Neuronal stem cell (in vitro differentiated cells): ENCODE data around the gene WDR49.
"Not testable (repeated sequence)": the region's sequence is repeated elsewhere in the genome, so short reads cannot be mapped to it uniquely, and the experiment has no call there.

Experiments
- DNase-seq: peaks from one replicate; pipeline ENCODE4 v3.0.0-alpha.2; 2013; ENCODE audit warnings: low spot score
- H2AFZ ChIP-seq: one replicate; pipeline ENCODE4 v1.6.1; 2013; ENCODE audit warnings: mild to moderate bottlenecking, low read length, inconsistent platforms
- H2AK5ac ChIP-seq: 2 replicates; pipeline ENCODE4 v1.6.1; 2013; ENCODE audit warnings: low read depth, mild to moderate bottlenecking, inconsistent platforms, low read length, moderate library complexity, mixed read lengths
- H2BK120ac ChIP-seq: 2 replicates; pipeline ENCODE4 v1.6.1; 2013; ENCODE audit warnings: low read depth, mild to moderate bottlenecking, inconsistent platforms, low read length, moderate library complexity, mixed read lengths
- H2BK12ac ChIP-seq: one replicate; pipeline ENCODE4 v1.6.1; 2013; ENCODE audit warnings: low read length, inconsistent platforms
- H2BK15ac ChIP-seq: 2 replicates; pipeline ENCODE4 v1.6.1; 2013; ENCODE audit warnings: mild to moderate bottlenecking, low read length, inconsistent platforms, mixed read lengths
- H2BK5ac ChIP-seq: one replicate; pipeline ENCODE4 v1.6.1; 2013; ENCODE audit warnings: inconsistent platforms, mild to moderate bottlenecking, low read length, moderate library complexity
- H3K14ac ChIP-seq: one replicate; pipeline ENCODE4 v1.6.1; 2013; ENCODE audit warnings: low read length, inconsistent platforms
- H3K18ac ChIP-seq: 2 replicates; pipeline ENCODE4 v1.6.1; 2013; ENCODE audit warnings: low read length, inconsistent platforms
- H3K23ac ChIP-seq: 2 replicates; pipeline ENCODE4 v1.6.1; 2013; ENCODE audit warnings: low read depth, mild to moderate bottlenecking, mixed read lengths, low read length, inconsistent platforms; ENCODE audit not compliant: poor library complexity
- H3K27ac ChIP-seq: replicated peaks from 3 replicates; pipeline ENCODE4 v1.5.1; 2013; ENCODE audit warnings: low read length, inconsistent platforms
- H3K27me3 ChIP-seq, 3 experiments: 2 replicates each; pipeline ENCODE4 v1.6.1; 2013; ENCODE audit warnings: low read length in 3 of 3, mild to moderate bottlenecking in 2 of 3, inconsistent platforms in 1 of 3, low read depth in 1 of 3, mixed read lengths in 1 of 3, moderate library complexity in 1 of 3; ENCODE audit not compliant: control insufficient read depth in 3 of 3, insufficient read depth in 3 of 3
- H3K36me3 ChIP-seq, 2 donors: replicated peaks in 1 of 2; 2 replicates each; pipeline ENCODE4 v1.6.1; 2013; ENCODE audit warnings: low read length in 2 of 2; ENCODE audit not compliant: control insufficient read depth in 2 of 2, insufficient read depth in 2 of 2
- H3K4ac ChIP-seq: 2 replicates; pipeline ENCODE4 v1.6.1; 2013; ENCODE audit warnings: inconsistent platforms, mild to moderate bottlenecking, low read length, moderate library complexity
- H3K4me1 ChIP-seq, 2 donors: 1 replicate in 1 of 2; 2 replicates in 1 of 2; pipeline ENCODE4 v1.6.1; 2013; ENCODE audit warnings: low read length in 2 of 2, low read depth in 1 of 2; ENCODE audit not compliant: control insufficient read depth in 2 of 2, insufficient read depth in 1 of 2
- H3K4me2 ChIP-seq: one replicate; pipeline ENCODE4 v1.6.1; 2013; ENCODE audit warnings: mild to moderate bottlenecking, low read length, inconsistent platforms; ENCODE audit not compliant: insufficient read depth, poor library complexity, severe bottlenecking
- H3K4me3 ChIP-seq, 2 donors: 2 replicates each; pipeline ENCODE4 v1.5.1; 2013; ENCODE audit warnings: low read length in 2 of 2, mild to moderate bottlenecking in 2 of 2, inconsistent platforms in 1 of 2, moderate library complexity in 1 of 2
- H3K79me1 ChIP-seq: one replicate; pipeline ENCODE4 v1.6.1; 2013; ENCODE audit warnings: low read depth, mild to moderate bottlenecking, inconsistent platforms, low read length, moderate library complexity
- H3K9ac ChIP-seq: one replicate; pipeline ENCODE4 v1.6.1; 2013; ENCODE audit warnings: mild to moderate bottlenecking, low read depth, low read length, inconsistent platforms; ENCODE audit not compliant: poor library complexity
- H3K9me3 ChIP-seq, 2 donors: replicated peaks in 1 of 2; 2 replicates each; pipeline versions ENCODE3 to v1.6.1; 2013; ENCODE audit warnings: low read length in 2 of 2, mild to moderate bottlenecking in 2 of 2, inconsistent platforms in 1 of 2, low read depth in 1 of 2, mixed read lengths in 1 of 2, moderate library complexity in 1 of 2; ENCODE audit not compliant: control insufficient read depth in 2 of 2, insufficient read depth in 1 of 2
- H4K8ac ChIP-seq: one replicate; pipeline ENCODE4 v1.6.1; 2013; ENCODE audit warnings: low read depth, mild to moderate bottlenecking, inconsistent platforms, low read length, moderate library complexity
- H4K91ac ChIP-seq: one replicate; pipeline ENCODE4 v1.6.1; 2013; ENCODE audit warnings: low read length, low read depth, mild to moderate bottlenecking, inconsistent platforms; ENCODE audit not compliant: poor library complexity
- WGBS, 2 donors: extraction: QIAGEN DNeasy Blood & Tissue Kit; methylation state at CpG; one replicate each; pipeline ENCODE4 v1.1.7; 2013; ENCODE audit warnings: missing lambda C conversion rate in 2 of 2, mixed read lengths in 1 of 2; ENCODE audit not compliant: insufficient read length in 2 of 2, insufficient replicate concordance in 1 of 2; ENCODE audit errors: extremely low coverage in 2 of 2; 5-methylcytosine and 5-hydroxymethylcytosine counted together

The WDR49 gene

DNA sequence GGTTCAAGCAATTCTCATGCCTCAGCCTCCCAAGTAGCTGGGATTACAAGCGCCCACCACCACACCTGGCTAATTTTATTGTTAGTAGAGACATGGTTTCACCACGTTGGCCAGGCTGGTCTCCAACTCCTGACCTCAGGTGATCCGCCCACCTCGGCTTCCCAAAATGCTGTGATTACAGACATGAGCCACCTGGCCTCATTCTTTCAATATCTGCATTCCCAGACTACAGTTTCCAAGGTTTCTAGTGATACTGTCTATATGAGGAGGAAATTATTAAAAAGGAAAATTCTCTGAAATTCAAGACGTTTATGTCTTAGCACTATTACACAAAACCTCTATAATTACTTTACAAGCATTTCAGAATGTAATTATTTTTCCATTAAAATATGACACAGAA lies 39.5 kb downstream of the WDR49 start:
- not testable (repeated sequence) for DNase-seq, H3K4ac ChIP-seq, H4K8ac ChIP-seq, H2AFZ ChIP-seq, H3K9ac ChIP-seq, H2BK15ac ChIP-seq, H3K36me3 ChIP-seq, H3K4me1 ChIP-seq, H3K4me3 ChIP-seq, H2AK5ac ChIP-seq, H4K91ac ChIP-seq, H2BK12ac ChIP-seq, H3K23ac ChIP-seq, H2BK5ac ChIP-seq, H3K18ac ChIP-seq, H3K14ac ChIP-seq, H3K79me1 ChIP-seq, H2BK120ac ChIP-seq, H3K9me3 ChIP-seq, H3K27ac ChIP-seq, H3K4me2 ChIP-seq, H3K27me3 ChIP-seq
- no CpG with 5 or more reads among the region's 5 CpGs for WGBS, 2 donors

DNA sequence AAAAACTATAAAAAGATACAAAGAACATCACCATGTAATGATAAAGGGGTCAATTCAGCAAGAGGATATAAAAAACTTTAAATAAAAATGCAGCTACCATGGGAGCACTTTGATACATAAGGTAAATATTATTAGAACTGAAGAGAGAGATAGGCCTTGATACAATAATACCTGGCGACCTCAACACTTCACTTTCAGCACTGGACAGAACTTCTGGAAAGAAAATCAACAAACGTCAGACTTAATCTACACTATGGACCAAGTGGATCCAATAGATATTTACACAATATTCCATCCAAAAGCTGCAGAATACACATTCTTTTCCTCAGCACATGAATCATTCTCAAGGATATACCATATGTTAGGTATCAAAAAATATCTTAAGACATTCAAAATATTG lies 42.0 kb downstream of the WDR49 start:
- H4K91ac ChIP-seq: no peak overlapping the region
- no peaks in the 10 kb centered on the region for H3K9me3 ChIP-seq
- no peak overlapping the region for H3K14ac ChIP-seq
- H2BK12ac ChIP-seq: no peak overlapping the region
- no peak overlapping the region for H3K18ac ChIP-seq
- no peak overlapping the region for H2AK5ac ChIP-seq
- no peak overlapping the region for H3K4me2 ChIP-seq
- H3K23ac ChIP-seq: no peak overlapping the region
- no peak overlapping the region for H3K4me3 ChIP-seq
- no peak overlapping the region for H4K8ac ChIP-seq
- no peak overlapping the region for H2BK120ac ChIP-seq
- H3K27ac ChIP-seq: no peak overlapping the region
- WGBS, 2 donors: no CpG with 5 or more reads among the region's 2 CpGs
- no peak overlapping the region for H3K4ac ChIP-seq
- no peak overlapping the region for H2BK5ac ChIP-seq
- H3K4me1 ChIP-seq: no peaks in the 10 kb centered on the region
- H3K9ac ChIP-seq: no peak overlapping the region
- no peak for DNase-seq
- no peaks in the 10 kb centered on the region for H3K27me3 ChIP-seq
- H2AFZ ChIP-seq: no peak overlapping the region
- H3K79me1 ChIP-seq: no peaks in the 10 kb centered on the region
- no peak overlapping the region for H2BK15ac ChIP-seq
- no peaks in the 10 kb centered on the region for H3K36me3 ChIP-seq

DNA sequence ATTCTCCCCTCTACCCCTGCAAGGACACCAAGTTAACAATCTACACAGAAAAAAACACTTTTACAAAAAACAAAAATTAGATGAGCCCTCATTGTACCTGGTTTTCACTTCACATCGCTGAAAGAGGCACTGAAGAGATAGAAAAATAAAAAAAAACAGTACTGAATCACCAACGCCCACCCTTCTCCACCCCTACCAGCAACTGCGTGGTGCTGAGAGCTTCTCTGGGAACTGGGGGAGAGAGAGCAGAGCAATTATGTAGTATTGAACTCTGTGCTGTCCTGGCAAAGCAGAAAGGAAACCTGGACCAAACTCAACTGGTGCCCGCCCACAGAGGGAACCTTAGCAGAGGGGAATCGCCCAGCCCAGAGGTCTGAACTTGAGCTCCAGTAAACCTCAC lies 44.6 kb downstream of the WDR49 start:
- Histone ChIP-seq H3K14ac (no peak overlapping the region), H2BK5ac (no peak overlapping the region), H4K91ac (no peak overlapping the region), H3K9me3 (no peaks in the 10 kb centered on the region), H3K36me3 (no peaks in the 10 kb centered on the region), H2AFZ (no peak overlapping the region), H3K18ac (no peak overlapping the region), H3K9ac (no peak overlapping the region), H2BK12ac (no peak overlapping the region), H2AK5ac (no peak overlapping the region), H3K27me3 (no peaks in the 10 kb centered on the region), H3K4me2 (no peak overlapping the region), H3K4me3 (no peak overlapping the region), H3K79me1 (no peaks in the 10 kb centered on the region), H3K23ac (no peak overlapping the region), H2BK120ac (no peak overlapping the region), H2BK15ac (no peak overlapping the region), H3K4ac (no peak overlapping the region), H3K27ac (no peak overlapping the region), H4K8ac (no peak overlapping the region), H3K4me1 (no peaks in the 10 kb centered on the region)
- no CpG with 5 or more reads among the region's 5 CpGs for WGBS, 2 donors
- no peak for DNase-seq

DNA sequence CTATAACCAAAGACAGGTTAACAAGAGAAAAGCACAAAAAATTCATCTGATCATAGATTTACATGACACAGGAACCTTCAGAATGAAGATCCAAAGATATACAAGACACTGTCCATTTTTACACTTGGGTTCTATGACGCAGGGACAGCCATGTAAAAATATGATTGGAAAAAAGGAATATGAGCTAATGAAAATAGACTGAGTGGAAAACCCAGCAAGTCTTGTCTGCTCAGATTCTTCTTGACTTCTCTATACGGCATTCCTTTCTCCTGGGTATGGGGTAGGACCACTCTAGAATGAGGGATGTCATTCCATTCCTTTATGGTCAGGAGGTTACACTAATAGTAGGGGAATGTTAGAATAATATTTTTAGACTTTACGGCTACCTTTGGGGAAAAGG lies 46.9 kb downstream of the WDR49 start:
- Histone ChIP-seq H3K9me3 (no peaks in the 10 kb centered on the region), H3K18ac (no peak overlapping the region), H2BK120ac (no peak overlapping the region), H3K9ac (no peak overlapping the region), H2AK5ac (no peak overlapping the region), H4K8ac (no peak overlapping the region), H3K14ac (no peak overlapping the region), H3K36me3 (no peaks in the 10 kb centered on the region), H4K91ac (no peak overlapping the region), H3K4me1 (no peaks in the 10 kb centered on the region), H2BK15ac (no peak overlapping the region), H3K4ac (no peak overlapping the region), H3K27me3 (no peaks in the 10 kb centered on the region), H2BK5ac (no peak overlapping the region), H2AFZ (no peak overlapping the region), H3K79me1 (no peaks in the 10 kb centered on the region), H3K4me3 (no peak overlapping the region), H3K23ac (no peak overlapping the region), H3K4me2 (no peak overlapping the region), H3K27ac (no peak overlapping the region), H2BK12ac (no peak overlapping the region)
- no CpG with 5 or more reads among the region's 3 CpGs for WGBS, 2 donors
- no peak for DNase-seq
